ENCODE data around the gene CAMKK2.

DNA sequence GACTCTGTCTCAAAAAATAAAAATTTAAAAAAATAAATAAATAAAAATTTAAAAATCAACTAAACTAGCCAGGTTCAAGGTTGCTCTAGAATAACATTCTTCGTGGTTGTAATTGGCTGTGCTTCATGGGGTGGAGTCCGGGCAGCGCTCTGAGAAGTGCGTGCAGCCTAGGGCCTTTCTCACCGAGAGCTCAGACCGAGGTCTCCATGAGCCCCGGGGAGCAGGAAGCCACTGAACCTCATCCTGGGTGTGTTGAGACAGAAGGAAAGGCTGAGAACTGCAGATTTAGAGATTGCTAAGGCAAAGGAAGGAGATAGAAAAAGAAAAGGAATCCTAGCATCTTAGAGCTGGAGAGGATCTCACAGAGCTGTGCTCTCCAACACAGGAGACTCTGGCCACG, 71.9 kb downstream of the CAMKK2 start:
- TF ChIP-seq, protein P1, sequence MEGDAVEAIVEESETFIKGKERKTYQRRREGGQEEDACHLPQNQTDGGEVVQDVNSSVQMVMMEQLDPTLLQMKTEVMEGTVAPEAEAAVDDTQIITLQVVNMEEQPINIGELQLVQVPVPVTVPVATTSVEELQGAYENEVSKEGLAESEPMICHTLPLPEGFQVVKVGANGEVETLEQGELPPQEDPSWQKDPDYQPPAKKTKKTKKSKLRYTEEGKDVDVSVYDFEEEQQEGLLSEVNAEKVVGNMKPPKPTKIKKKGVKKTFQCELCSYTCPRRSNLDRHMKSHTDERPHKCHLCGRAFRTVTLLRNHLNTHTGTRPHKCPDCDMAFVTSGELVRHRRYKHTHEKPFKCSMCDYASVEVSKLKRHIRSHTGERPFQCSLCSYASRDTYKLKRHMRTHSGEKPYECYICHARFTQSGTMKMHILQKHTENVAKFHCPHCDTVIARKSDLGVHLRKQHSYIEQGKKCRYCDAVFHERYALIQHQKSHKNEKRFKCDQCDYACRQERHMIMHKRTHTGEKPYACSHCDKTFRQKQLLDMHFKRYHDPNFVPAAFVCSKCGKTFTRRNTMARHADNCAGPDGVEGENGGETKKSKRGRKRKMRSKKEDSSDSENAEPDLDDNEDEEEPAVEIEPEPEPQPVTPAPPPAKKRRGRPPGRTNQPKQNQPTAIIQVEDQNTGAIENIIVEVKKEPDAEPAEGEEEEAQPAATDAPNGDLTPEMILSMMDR (IDR thresholded peaks at IDR 0.05 in 8 of 11, conservative IDR thresholded peaks at IDR 0.05 in 3 of 11), result no peak
- no peak for TF ChIP-seq POLR2AphosphoS5 (IDR thresholded peaks at IDR 0.05)
